Measurements from ENCODE around the gene OR10A2.
"Not testable (repeated sequence)": the region's sequence is repeated elsewhere in the genome, so short reads cannot be mapped to it uniquely, and the experiment has no call there.

OR10A2 gene

GRCh38 chr11:6856871-6857270 is 6.0 kb upstream of the OR10A2 start:
- H3K36me3 Mint-ChIP-seq = no peaks in the 10 kb centered on the region
- peaks cover 7% of the 10 kb centered on the region for H3K4me1 Mint-ChIP-seq
- DNase-seq (ENCODE audit: low spot score in 2 of 2) (no peak), ATAC-seq (peak; percentile 88)
- H3K9me3 Mint-ChIP-seq = peaks cover 10% of the 10 kb centered on the region
- no peak overlapping the region for H3K27ac Mint-ChIP-seq
- no peak overlapping the region for H3K4me3 Mint-ChIP-seq

DNA sequence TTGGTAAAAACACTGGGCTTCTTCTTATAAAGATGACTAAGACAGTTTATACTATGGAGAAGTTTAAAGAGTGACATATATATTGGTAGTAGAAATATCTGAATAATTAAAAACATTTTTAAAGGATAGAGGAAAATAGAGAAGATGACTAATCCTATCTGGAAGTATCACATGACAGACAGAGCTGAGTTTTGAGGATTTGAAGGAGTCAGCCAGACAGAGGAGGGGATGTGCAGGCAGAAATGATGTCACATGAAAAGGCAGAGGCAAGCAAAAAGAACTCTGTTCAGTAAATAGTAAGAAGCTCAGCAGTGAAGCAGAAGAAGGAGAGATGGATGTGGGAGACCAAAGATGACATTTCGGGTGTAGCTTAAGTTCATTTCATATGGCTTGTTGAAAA is 1.6 kb downstream of the OR10A2 start:
- H3K27ac Mint-ChIP-seq = no peak overlapping the region
- peaks cover 3% of the 10 kb centered on the region for H3K9me3 Mint-ChIP-seq
- H3K4me3 Mint-ChIP-seq = no peak overlapping the region
- DNase-seq (ENCODE audit: low spot score in 2 of 2) (no peak), ATAC-seq (no peak)
- H3K36me3 Mint-ChIP-seq = no peaks in the 10 kb centered on the region
- no peaks in the 10 kb centered on the region for H3K4me1 Mint-ChIP-seq

- no peaks in the 10 kb centered on the region for H3K9me3 Mint-ChIP-seq
- no peaks in the 10 kb centered on the region for H3K4me1 Mint-ChIP-seq
- H3K4me3 Mint-ChIP-seq = no peak overlapping the region
- DNase-seq (ENCODE audit: low spot score in 2 of 2) = no peak
- no peak overlapping the region for H3K27ac Mint-ChIP-seq
- H3K36me3 Mint-ChIP-seq = no peaks in the 10 kb centered on the region
- ATAC-seq = no peak
Measured at GRCh38 chr11:6871278-6871677, 8.4 kb downstream of the OR10A2 start.

DNA sequence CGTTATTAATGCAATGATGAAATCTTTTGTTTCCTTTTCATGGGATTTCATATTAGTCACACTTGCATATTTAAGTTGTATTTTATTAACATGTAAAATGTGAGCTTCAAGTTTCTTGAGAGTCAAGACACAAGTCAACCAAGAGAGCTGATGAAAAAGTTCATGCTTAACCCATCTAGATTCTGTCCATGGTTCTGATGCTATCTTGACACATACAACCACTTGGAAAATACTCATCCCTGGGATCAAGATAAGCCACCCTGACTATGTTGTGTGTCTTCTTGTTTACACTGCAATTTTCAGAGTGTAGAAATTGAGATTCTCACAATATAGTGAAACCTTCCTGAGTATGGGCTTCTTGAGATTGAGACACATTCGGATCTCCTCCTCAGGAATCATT is 12.9 kb downstream of the OR10A2 start:
- no peak overlapping the region for H3K4me3 Mint-ChIP-seq
- peaks cover 3% of the 10 kb centered on the region for H3K9me3 Mint-ChIP-seq
- H3K36me3 Mint-ChIP-seq = no peaks in the 10 kb centered on the region

GRCh38 chr11:6876325-6876724 is 13.5 kb downstream of the OR10A2 start, which contains the start of gene OR10A4:
TSS of gene OR10A4 (plus strand) at chr11:6876625. CDS start at chr11:6876648, 23 bp downstream.
- H3K4me1 Mint-ChIP-seq = no peaks in the 10 kb centered on the region
- no peak for ATAC-seq
- no peak within 1 kb of the TSS for H3K4me3 Mint-ChIP-seq
- no peak within 1 kb of the TSS for H3K27ac Mint-ChIP-seq
- no peaks in the 10 kb centered on the region for H3K36me3 Mint-ChIP-seq
- peaks cover 3% of the 10 kb centered on the region for H3K9me3 Mint-ChIP-seq
- no peak for DNase-seq (ENCODE audit: low spot score in 2 of 2)

More for the DNA sequence above, 12.9 kb downstream of the OR10A2 start:
- H3K4me1 Mint-ChIP-seq = no peaks in the 10 kb centered on the region
- no peak overlapping the region for H3K27ac Mint-ChIP-seq
- DNase-seq (ENCODE audit: low spot score in 2 of 2) = no peak
- ATAC-seq = no peak

- no peak overlapping the region for H3K4me3 Mint-ChIP-seq
- H3K27ac Mint-ChIP-seq = no peak overlapping the region
- ATAC-seq (no peak), DNase-seq (ENCODE audit: low spot score in 2 of 2) (no peak)
- no peaks in the 10 kb centered on the region for H3K4me1 Mint-ChIP-seq
- H3K36me3 Mint-ChIP-seq = no peaks in the 10 kb centered on the region
- peaks cover 3% of the 10 kb centered on the region for H3K9me3 Mint-ChIP-seq
Measured at GRCh38 chr11:6876914-6877313, 14.1 kb downstream of the OR10A2 start.

GRCh38 chr11:6882751-6883150 is 19.9 kb downstream of the OR10A2 start:
- Mint-ChIP-seq H3K9me3 (peaks cover 3% of the 10 kb centered on the region), H3K27ac (no peak overlapping the region), H3K36me3 (no peaks in the 10 kb centered on the region), H3K4me1 (no peaks in the 10 kb centered on the region), H3K4me3 (no peak overlapping the region)
- DNase-seq (ENCODE audit: low spot score in 2 of 2) = no peak
- ATAC-seq = no peak

- not testable (repeated sequence) for H3K4me3 Mint-ChIP-seq; H3K9me3 Mint-ChIP-seq; ATAC-seq; H3K4me1 Mint-ChIP-seq; DNase-seq (ENCODE audit: low spot score in 2 of 2); H3K27ac Mint-ChIP-seq; H3K36me3 Mint-ChIP-seq
Measured at GRCh38 chr11:6887711-6888110, 24.9 kb downstream of the OR10A2 start.

DNA sequence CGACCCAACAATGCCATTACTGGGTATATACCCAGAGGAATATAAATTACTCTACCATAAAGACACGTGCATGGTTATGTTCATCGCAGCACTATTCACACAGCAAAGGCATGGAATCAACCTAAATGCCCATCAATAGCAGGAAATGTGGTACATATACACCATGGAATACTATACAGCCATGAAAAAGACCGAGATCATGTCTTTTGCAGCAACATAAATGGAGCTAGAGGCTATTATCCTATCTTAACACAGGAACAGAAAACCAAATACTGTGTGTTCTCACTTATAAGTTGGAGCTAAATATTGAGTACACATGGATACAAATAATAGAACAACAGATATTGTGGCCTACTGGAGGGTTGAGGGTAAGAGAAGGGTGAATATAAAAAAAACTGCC is 26.0 kb downstream of the OR10A2 start:
- no peaks in the 10 kb centered on the region for H3K36me3 Mint-ChIP-seq
- H3K4me3 Mint-ChIP-seq = no peak overlapping the region
- H3K4me1 Mint-ChIP-seq = no peaks in the 10 kb centered on the region
- peaks cover 3% of the 10 kb centered on the region for H3K9me3 Mint-ChIP-seq
- ATAC-seq = no peak
- DNase-seq (ENCODE audit: low spot score in 2 of 2) = no peak
- H3K27ac Mint-ChIP-seq = no peak overlapping the region

GRCh38 chr11:6889835-6890234 is 27.0 kb downstream of the OR10A2 start:
- H3K36me3 Mint-ChIP-seq = no peaks in the 10 kb centered on the region

GRCh38 chr11:6892400-6892799 is 29.5 kb downstream of the OR10A2 start, which contains the start of gene OR2D2:
TSS of gene OR2D2 (minus strand) at chr11:6892500. CDS start at chr11:6892500, 0 bp downstream.
- Mint-ChIP-seq H3K27ac (no peak within 1 kb of the TSS), H3K9me3 (no peaks in the 10 kb centered on the region), H3K4me3 (no peak within 1 kb of the TSS), H3K4me1 (no peaks in the 10 kb centered on the region), H3K36me3 (no peaks in the 10 kb centered on the region)
- no peak for DNase-seq (ENCODE audit: low spot score in 2 of 2)
- no peak for ATAC-seq

More at GRCh38 chr11:6889835-6890234, 27.0 kb downstream of the OR10A2 start:
- ATAC-seq (no peak), DNase-seq (ENCODE audit: low spot score in 2 of 2) (no peak)
- Mint-ChIP-seq H3K4me3 (no peak overlapping the region), H3K9me3 (peaks cover 3% of the 10 kb centered on the region), H3K4me1 (no peaks in the 10 kb centered on the region), H3K27ac (no peak overlapping the region)

DNA sequence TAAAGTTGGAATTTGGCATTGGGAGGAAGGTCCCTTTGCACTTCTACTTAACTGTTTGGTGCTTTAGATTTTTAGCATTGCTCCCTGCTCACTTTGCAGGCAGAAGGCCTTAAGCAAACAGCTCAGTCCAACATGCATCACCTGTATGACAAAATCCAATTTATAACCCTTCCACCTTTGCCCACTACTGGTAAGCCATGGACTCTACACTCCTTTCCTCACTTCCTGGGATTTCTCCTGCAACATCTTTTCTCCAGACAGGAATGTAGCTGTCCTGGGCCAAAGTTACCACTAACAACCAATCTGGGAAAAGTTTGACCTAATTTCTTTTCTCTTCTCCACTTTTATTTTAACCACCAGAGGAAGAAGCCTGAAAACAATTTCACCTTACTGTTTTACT is 31.2 kb downstream of the OR10A2 start:
- H3K4me3 Mint-ChIP-seq = no peak overlapping the region
- DNase-seq (ENCODE audit: low spot score in 2 of 2) = no peak
- no peaks in the 10 kb centered on the region for H3K36me3 Mint-ChIP-seq
- no peak overlapping the region for H3K27ac Mint-ChIP-seq
- no peaks in the 10 kb centered on the region for H3K9me3 Mint-ChIP-seq
- ATAC-seq = no peak
- H3K4me1 Mint-ChIP-seq = no peaks in the 10 kb centered on the region

DNA sequence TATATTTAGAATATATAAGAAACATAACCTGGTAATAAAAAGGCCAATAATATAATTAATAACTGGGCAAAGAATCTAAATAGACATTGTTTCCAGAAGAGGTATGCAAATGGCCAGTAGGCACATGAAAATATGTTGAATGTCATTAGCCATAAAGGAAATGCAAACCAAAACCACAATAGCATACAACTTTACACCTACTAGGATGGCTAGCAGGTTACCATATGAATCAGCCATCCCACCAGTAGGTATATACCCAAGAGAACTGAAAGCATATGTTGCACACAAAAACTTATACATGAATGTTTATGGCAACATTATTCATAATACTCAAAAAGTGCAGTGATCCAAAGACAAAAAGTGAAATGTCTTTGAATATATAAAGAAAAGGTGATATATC is 32.2 kb downstream of the OR10A2 start:
- Mint-ChIP-seq H3K36me3 (no peaks in the 10 kb centered on the region), H3K27ac (no peak overlapping the region), H3K9me3 (no peaks in the 10 kb centered on the region), H3K4me1 (no peaks in the 10 kb centered on the region), H3K4me3 (no peak overlapping the region)
- ATAC-seq (peak; percentile 78), DNase-seq (ENCODE audit: low spot score in 2 of 2) (no peak)

- H3K9me3 Mint-ChIP-seq = no peaks in the 10 kb centered on the region
- DNase-seq (ENCODE audit: low spot score in 2 of 2) (no peak), ATAC-seq (no peak)
- no peaks in the 10 kb centered on the region for H3K36me3 Mint-ChIP-seq
- no peaks in the 10 kb centered on the region for H3K4me1 Mint-ChIP-seq
- no peak overlapping the region for H3K27ac Mint-ChIP-seq
- H3K4me3 Mint-ChIP-seq = no peak overlapping the region
Measured at GRCh38 chr11:6898911-6899310, 36.1 kb downstream of the OR10A2 start.

- H3K9me3 Mint-ChIP-seq = no peaks in the 10 kb centered on the region
- ATAC-seq = no peak
- H3K27ac Mint-ChIP-seq = no peak overlapping the region
- H3K4me3 Mint-ChIP-seq = no peak overlapping the region
- H3K4me1 Mint-ChIP-seq = no peaks in the 10 kb centered on the region
- DNase-seq (ENCODE audit: low spot score in 2 of 2) = no peak
- no peaks in the 10 kb centered on the region for H3K36me3 Mint-ChIP-seq
Measured at GRCh38 chr11:6900327-6900999, 37.6 kb downstream of the OR10A2 start.

DNA sequence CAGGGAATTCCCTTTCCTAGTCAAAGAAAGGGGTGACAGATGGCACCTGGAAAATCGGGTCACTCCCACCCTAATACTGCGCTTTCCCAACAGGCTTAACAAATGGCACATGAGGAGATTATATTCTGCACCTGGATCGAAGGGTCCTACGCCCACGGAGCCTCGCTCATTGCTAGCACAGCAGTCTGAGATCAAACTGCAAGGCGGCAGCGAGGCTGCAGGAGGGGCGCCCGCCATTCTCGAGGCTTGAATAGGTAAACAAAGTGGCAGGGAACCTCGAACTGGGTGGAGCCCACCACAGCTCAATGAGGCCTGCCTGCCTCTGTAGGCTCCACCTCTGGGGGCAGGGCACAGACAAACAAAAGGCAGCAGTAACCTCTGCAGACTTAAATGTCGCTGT is 41.9 kb downstream of the OR10A2 start:
- not testable (repeated sequence) for ATAC-seq; H3K4me3 Mint-ChIP-seq; DNase-seq (ENCODE audit: low spot score in 2 of 2); H3K27ac Mint-ChIP-seq; H3K9me3 Mint-ChIP-seq; H3K36me3 Mint-ChIP-seq; H3K4me1 Mint-ChIP-seq
